Aorta (tissue), 5 donors: ENCODE data around the gene SPG7. TPM values are rescaled to one million over a fixed set of nuclear protein-coding genes. Genes with fewer than 3 reads are reported as not detected.
A peak's percentile ranks its signal among the peaks of the same experiment; 100 is the strongest.

Source experiments
- ATAC-seq: fragments of 200-7000 bp; cut with Tn5 transposase; one replicate; pipeline ENCODE4 v1.9.1; 2022; ENCODE audit warnings: moderate library complexity; ENCODE audit not compliant: low FRiP score
- DNase-seq, 2 donors: peaks; one replicate each; pipeline ENCODE4 v3.0.0-alpha.2; 2020
- H3K27ac ChIP-seq, 2 donors: one replicate each; pipeline ENCODE4 v1.5.1; 2013; ENCODE audit warnings: low read length in 2 of 2, mild to moderate bottlenecking in 2 of 2, moderate library complexity in 2 of 2, control low read depth in 1 of 2, inconsistent platforms in 1 of 2, low read depth in 1 of 2
- H3K27me3 ChIP-seq, 2 donors: one replicate each; pipeline ENCODE4 v1.6.1; 2013; ENCODE audit warnings: control low read depth in 1 of 2, low read length in 1 of 2, mild to moderate bottlenecking in 1 of 2, moderate library complexity in 1 of 2; ENCODE audit not compliant: insufficient read depth in 2 of 2, control insufficient read depth in 1 of 2
- H3K36me3 ChIP-seq, 2 donors: one replicate each; pipeline ENCODE4 v1.6.1; 2013; ENCODE audit warnings: control low read depth in 1 of 2, low read length in 1 of 2, mild to moderate bottlenecking in 1 of 2; ENCODE audit not compliant: insufficient read depth in 2 of 2, control insufficient read depth in 1 of 2
- H3K4me1 ChIP-seq, 2 donors: one replicate each; pipeline ENCODE4 v1.6.1; 2013; ENCODE audit warnings: low read length in 2 of 2, control low read depth in 1 of 2, mild to moderate bottlenecking in 1 of 2, moderate library complexity in 1 of 2; ENCODE audit not compliant: insufficient read depth in 2 of 2, control insufficient read depth in 1 of 2
- H3K4me3 ChIP-seq, 2 donors: one replicate each; pipeline ENCODE4 v1.5.1; 2013; ENCODE audit warnings: low read length in 2 of 2, control low read depth in 1 of 2, mild to moderate bottlenecking in 1 of 2
- H3K9me3 ChIP-seq: one replicate; pipeline ENCODE4 v1.6.1; 2013; ENCODE audit warnings: mild to moderate bottlenecking, low read length; ENCODE audit not compliant: control insufficient read depth
- WGBS, 2 donors: extraction: QIAGEN DNeasy Blood & Tissue Kit; methylation state at CpG; one replicate each; pipeline ENCODE4 v1.1.7; 2013; 5-methylcytosine and 5-hydroxymethylcytosine counted together
- intact Hi-C, 2 donors: fragments of 100-400 bp; cut with DNase I; formaldehyde crosslinking; loops; one replicate each; pipeline versions ENCODE4 v1.14.2 to v1.15.0; 2022
- polyA plus RNA-seq, 2 donors: library from polyadenylated mRNA; stranded (reverse); fragments of 200-250 nt; gene quantifications; one replicate each; pipeline ENCODE4 v1.2.3, GENCODE V29; 2013
- total RNA-seq, 2 donors: library from RNA; stranded (reverse); fragmentation: NEBNext Ultra II Directional; extraction: Animal tissue kit (Norgen Biotek cat#: 25700); gene quantifications; one replicate each; pipeline ENCODE4 v1.2.1, GENCODE V29; 2021
- donor health status: healthy with polysubstance abuse.
- donor health status: Bipolar disorder and iron deficiency.
- donor health status: DM: no; HTN: no; CAD: no.
- donor health status: DM: no; HTN: no; CAD: no.
- donor health status: DM: yes; HTN: yes; CAD: no.

The SPG7 gene
- total and polyA plus RNA-seq, 4 donors = 28.4 to 171 (median 100) TPM

GRCh38 chr16:89557690-89558490 is 49.7 kb downstream of the SPG7 start:
- no peaks in the 10 kb centered on the region for H3K27me3 ChIP-seq
- DNase-seq = no peak
- peaks cover 0 to 10% of the 10 kb centered on the region in 2 donors for H3K36me3 ChIP-seq
- no peak overlapping the region for H3K27ac ChIP-seq
- WGBS, 2 donors = 89% methylated on average over 19 of the region's 19 CpGs
- intact Hi-C loops = loop anchor here (5.0 kb wide), 1 partner anchor 226 kb away; no protein-coding TSS in a partner anchor
- no peak for ATAC-seq
- no peaks in the 10 kb centered on the region for H3K4me1 ChIP-seq
- H3K9me3 ChIP-seq = no peaks in the 10 kb centered on the region
- H3K4me3 ChIP-seq = no peak overlapping the region

GRCh38 chr16:89560378-89561141 is 52.4 kb downstream of the SPG7 start, which contains the start of gene RPL13:
Gene RPL13, plus strand, starts transcription at chr16:89560682. Its CDS starts 278 bp downstream, at chr16:89560960.
- 0% methylated on average over 77 to 87 of the region's 87 CpGs for WGBS, 2 donors
- H3K27ac ChIP-seq = peak within 1 kb of the TSS; percentile 83 to 88
- H3K4me3 ChIP-seq = peak within 1 kb of the TSS; percentile 78 to 80
- H3K36me3 ChIP-seq = peaks cover 0 to 15% of the 10 kb centered on the region in 2 donors
- intact Hi-C loops = loop anchor here in 1 of 2 donors (10.0 kb wide), 1 partner anchor 316 kb away; no protein-coding TSS in a partner anchor
- peak; percentile 98 for ATAC-seq
- no peaks in the 10 kb centered on the region for H3K4me1 ChIP-seq
- peak; percentile 97 to 98 for DNase-seq
- H3K9me3 ChIP-seq = no peaks in the 10 kb centered on the region
- H3K27me3 ChIP-seq = peaks cover 0 to under 1% of the 10 kb centered on the region in 2 donors

- Histone ChIP-seq H3K9me3 (no peaks in the 10 kb centered on the region), H3K4me1 (no peaks in the 10 kb centered on the region), H3K27ac (peak overlapping the region in 1 of 2 donors; percentile 10), H3K36me3 (peaks cover 0 to 13% of the 10 kb centered on the region in 2 donors), H3K4me3 (peak overlapping the region; percentile 38 to 45), H3K27me3 (peaks cover 0 to 2% of the 10 kb centered on the region in 2 donors)
- DNase-seq = peak in 1 of 2 donors; percentile 83
- WGBS, 2 donors = 7% methylated on average over 58 of the region's 58 CpGs
- peak; percentile 17 for ATAC-seq
- intact Hi-C loops = loop anchor here in 1 of 2 donors (10.0 kb wide), 1 partner anchor 317 kb away; no protein-coding TSS in a partner anchor
Measured at GRCh38 chr16:89561142-89561883, 53.1 kb downstream of the SPG7 start.

GRCh38 chr16:89561884-89562599 is 53.8 kb downstream of the SPG7 start:
- Histone ChIP-seq H3K27me3 (peaks cover 0 to 2% of the 10 kb centered on the region in 2 donors), H3K4me3 (peak overlapping the region in 1 of 2 donors; percentile 38), H3K36me3 (peaks cover 0 to 13% of the 10 kb centered on the region in 2 donors), H3K4me1 (no peaks in the 10 kb centered on the region), H3K9me3 (no peaks in the 10 kb centered on the region), H3K27ac (no peak overlapping the region)
- WGBS, 2 donors = 72 to 74% methylated on average over 23 of the region's 23 CpGs
- intact Hi-C loops = loop anchor here in 1 of 2 donors (10.0 kb wide), 1 partner anchor 317 kb away; no protein-coding TSS in a partner anchor
- DNase-seq (no peak), ATAC-seq (no peak)

- intact Hi-C loops = loop anchor here in 1 of 2 donors (10.0 kb wide), 1 partner anchor 318 kb away; no protein-coding TSS in a partner anchor
- Histone ChIP-seq H3K4me3 (no peak overlapping the region), H3K27ac (no peak overlapping the region), H3K9me3 (no peaks in the 10 kb centered on the region), H3K36me3 (peaks cover 0 to 13% of the 10 kb centered on the region in 2 donors), H3K27me3 (peaks cover 0 to 2% of the 10 kb centered on the region in 2 donors), H3K4me1 (no peaks in the 10 kb centered on the region)
- ATAC-seq (no peak), DNase-seq (no peak)
- 70 to 75% methylated on average over 12 of the region's 12 CpGs for WGBS, 2 donors
Measured at GRCh38 chr16:89562939-89563338, 54.7 kb downstream of the SPG7 start.

GRCh38 chr16:89563639-89564392 is 55.6 kb downstream of the SPG7 start:
- 57 to 62% methylated on average over 12 of the region's 12 CpGs for WGBS, 2 donors
- ATAC-seq = no peak
- Histone ChIP-seq H3K4me1 (no peaks in the 10 kb centered on the region), H3K27ac (no peak overlapping the region), H3K27me3 (peaks cover 0 to 2% of the 10 kb centered on the region in 2 donors), H3K36me3 (peaks cover 0 to 13% of the 10 kb centered on the region in 2 donors), H3K9me3 (no peaks in the 10 kb centered on the region), H3K4me3 (no peak overlapping the region)
- no peak for DNase-seq
- intact Hi-C loops = loop anchor here in 1 of 2 donors (10.0 kb wide), 1 partner anchor 319 kb away; no protein-coding TSS in a partner anchor

- ATAC-seq (no peak), DNase-seq (no peak)
- intact Hi-C loops = loop anchor here in 1 of 2 donors (10.0 kb wide), 1 partner anchor 320 kb away; no protein-coding TSS in a partner anchor
Measured at GRCh38 chr16:89564476-89565255, 56.5 kb downstream of the SPG7 start.

More at GRCh38 chr16:89564476-89565255, 56.5 kb downstream of the SPG7 start:
- 65 to 72% methylated on average over 22 of the region's 22 CpGs for WGBS, 2 donors
- Histone ChIP-seq H3K4me3 (no peak overlapping the region), H3K4me1 (no peaks in the 10 kb centered on the region), H3K9me3 (no peaks in the 10 kb centered on the region), H3K27me3 (peaks cover 0 to 2% of the 10 kb centered on the region in 2 donors), H3K36me3 (peaks cover 0 to 13% of the 10 kb centered on the region in 2 donors), H3K27ac (no peak overlapping the region)
